A549 (cell line): ENCODE results near the gene PRUNE2. TPM values are rescaled to one million over a fixed set of nuclear protein-coding genes. Genes with fewer than 3 reads are reported as not detected.

Experiments used
- ATAC-seq, 2 experiments: fragments of 200-7000 bp in 1 of 2; fragments of >200 bp in 1 of 2; cut with Nextera tagmentation in 1 of 2; cut with Tn5 transposase in 1 of 2; 3 replicates each; pipeline versions ENCODE4 v1.8.0 to v1.9.1; 2018 to 2020; ENCODE audit warnings: mild to moderate bottlenecking in 1 of 2, moderate library complexity in 1 of 2
- CTCF ChIA-PET: fragments of 300-600 bp; sonication (Branson Sonifier 250); formaldehyde crosslinking; extraction: SDS; loops from one replicate; lab custom pipeline; 2021; ENCODE audit warnings: antibody characterized with exemption, inconsistent platforms; lab: Yijun Ruan, JAX
- POLR2A ChIA-PET: fragments of 350-600 bp; formaldehyde crosslinking; extraction: SDS; loops from one replicate; lab custom pipeline; 2021; ENCODE audit warnings: antibody characterized with exemption, inconsistent platforms; lab: Yijun Ruan, JAX
- DNase-seq, 2 experiments: peaks; one replicate each; pipeline versions ENCODE4 v3.0.0 to v3.0.0-alpha.2; 2011 to 2016; ENCODE audit warnings: low read depth in 1 of 2, low spot score in 1 of 2
- FAIRE-seq: peaks from 2 replicates; lab custom pipeline; 2011; peaks lifted over from hg19 to GRCh38; lab: Jason Lieb, UNC
- H3K27ac ChIP-seq, 2 experiments: fragments of >200 bp; sonication (Bioruptor Twin); formaldehyde crosslinking; 3 replicates each; pipeline ENCODE4 v1.5.1; 2016 to 2017
- H3K4me1 ChIP-seq: fragments of >200 bp; sonication (Bioruptor Twin); formaldehyde crosslinking; 3 replicates; pipeline ENCODE4 v1.6.1; 2016
- H3K4me2 ChIP-seq: fragments of >200 bp; sonication (Bioruptor Twin); formaldehyde crosslinking; 3 replicates; pipeline ENCODE4 v1.6.1; 2016
- H3K4me3 ChIP-seq: fragments of >200 bp; sonication (Bioruptor Twin); formaldehyde crosslinking; 3 replicates; pipeline ENCODE4 v1.5.1; 2016
- H3K9me3 ChIP-seq: fragments of >200 bp; sonication (Bioruptor Twin); formaldehyde crosslinking; 3 replicates; pipeline ENCODE4 v1.6.1; 2016
- ATOH8 ChIP-seq: fragments of 250-450 bp; sonication (Bioruptor Pico); IDR thresholded peaks from 2 replicates; pipeline ENCODE4 v1.5.0; 2020; ENCODE audit warnings: low read depth, mild to moderate bottlenecking, moderate library complexity
- BCL3 ChIP-seq: fragments of >200 bp; sonication (Bioruptor Twin); formaldehyde crosslinking; IDR thresholded peaks from 3 replicates; pipeline ENCODE4 v1.6.1; 2016
- BHLHE40 ChIP-seq: IDR thresholded peaks from 2 replicates; pipeline ENCODE4 v1.6.1; 2012; ENCODE audit warnings: low read depth, low read length, inconsistent platforms
- CEBPB ChIP-seq, 2 experiments: fragments of >200 bp in 1 of 2; sonication (Bioruptor Twin) in 1 of 2; formaldehyde crosslinking in 1 of 2; IDR thresholded peaks; 2 replicates each; pipeline ENCODE4 v1.6.1; 2012 to 2016
- CHD4 ChIP-seq: fragments of 200-600 bp; sonication (generic); IDR thresholded peaks from 2 replicates; pipeline ENCODE4 v1.6.1; 2016; ENCODE audit warnings: antibody characterized with exemption, mild to moderate bottlenecking, borderline replicate concordance
- CTCF ChIP-seq: fragments of >200 bp; sonication (Bioruptor Twin); formaldehyde crosslinking; IDR thresholded peaks from 3 replicates; pipeline ENCODE4 v1.5.1; 2016
- E2F6 ChIP-seq: IDR thresholded peaks from 2 replicates; pipeline ENCODE4 v1.6.1; 2012; ENCODE audit warnings: low read depth, borderline replicate concordance
- EHF ChIP-seq: fragments of 250-450 bp; sonication (Bioruptor Pico); IDR thresholded peaks from 2 replicates; pipeline ENCODE4 v1.5.0; 2020; ENCODE audit warnings: mild to moderate bottlenecking
- ELK1 ChIP-seq: fragments of 150-350 bp; IDR thresholded peaks from 2 replicates; pipeline ENCODE4 v1.6.1; 2014; ENCODE audit warnings: low read depth, mild to moderate bottlenecking, low read length
- FOSL2 ChIP-seq, 2 experiments: fragments of 450-650 bp in 1 of 2; fragments of >200 bp in 1 of 2; sonication (Bioruptor Twin) in 1 of 2; formaldehyde crosslinking; IDR thresholded peaks; 2 replicates each; pipeline versions ENCODE4 v1.5.0 to v1.6.1; 2016 to 2020; ENCODE audit warnings: mild to moderate bottlenecking in 1 of 2, moderate library complexity in 1 of 2
- GATA3 ChIP-seq: IDR thresholded peaks from 2 replicates; pipeline ENCODE4 v1.6.1; 2012; ENCODE audit warnings: borderline replicate concordance
- HDAC2 ChIP-seq: fragments of 200-600 bp; sonication (generic); IDR thresholded peaks from 2 replicates; pipeline ENCODE4 v1.6.1; 2016
- HES2 ChIP-seq: fragments of >200 bp; sonication (Bioruptor Twin); formaldehyde crosslinking; IDR thresholded peaks from 2 replicates; pipeline ENCODE4 v1.6.1; 2016
- HOXA7 ChIP-seq: fragments of 250-450 bp; sonication (Bioruptor Pico); IDR thresholded peaks from 2 replicates; pipeline ENCODE4 v1.5.0; 2020; ENCODE audit warnings: mild to moderate bottlenecking, moderate library complexity
- JUNB ChIP-seq: fragments of >200 bp; sonication (Bioruptor Twin); formaldehyde crosslinking; IDR thresholded peaks from 2 replicates; pipeline ENCODE4 v1.6.1; 2016
- MAFK ChIP-seq: fragments of 450-650 bp; IDR thresholded peaks from 2 replicates; pipeline ENCODE4 v1.6.1; 2014; ENCODE audit not compliant: partially characterized antibody
- MAZ ChIP-seq: fragments of 150-350 bp; IDR thresholded peaks from 2 replicates; pipeline ENCODE4 v1.6.1; 2014; ENCODE audit warnings: antibody characterized with exemption, low read depth, low read length, borderline replicate concordance
- NPAS2 ChIP-seq: fragments of 250-450 bp; sonication (Bioruptor Pico); IDR thresholded peaks from 2 replicates; pipeline ENCODE4 v1.8.0; 2022; ENCODE audit warnings: mild to moderate bottlenecking, moderate library complexity, borderline replicate concordance
- POLR2A ChIP-seq: IDR thresholded peaks from 2 replicates; pipeline ENCODE4 v1.6.1; 2012; ENCODE audit warnings: mild to moderate bottlenecking, low read length
- SMC3 ChIP-seq: fragments of >200 bp; sonication (Bioruptor Twin); formaldehyde crosslinking; IDR thresholded peaks from 3 replicates; pipeline ENCODE4 v1.6.1; 2018; ENCODE audit warnings: inconsistent platforms
- USF2 ChIP-seq: fragments of 450-650 bp; IDR thresholded peaks from 2 replicates; pipeline ENCODE4 v1.6.1; 2014; ENCODE audit warnings: antibody characterized with exemption
- ZC3H11A ChIP-seq: fragments of 450-650 bp; IDR thresholded peaks from 2 replicates; pipeline ENCODE4 v1.6.1; 2014; ENCODE audit warnings: antibody characterized with exemption, mild to moderate bottlenecking
- WGBS: methylation state at CpG from one replicate; pipeline ENCODE4 v1.1.6; 2017; ENCODE audit errors: missing lambda C conversion rate; 5-methylcytosine and 5-hydroxymethylcytosine counted together
- polyA plus RNA-seq, 4 experiments: library from polyadenylated mRNA; depleted of rRNA in 3 of 4; stranded (reverse); fragments of >200 nt; fragmentation: RNase III in 1 of 4; extraction: RNeasy Plus Mini Kit Qiagen cat#74134 plus additional on column Dnase treatment in 1 of 4; gene quantifications; 2 replicates in 3 of 4; 3 replicates in 1 of 4; pipeline ENCODE4 v1.2.3, GENCODE V29; 2011 to 2017

Gene PRUNE2
- polyA plus RNA-seq, 2 of the 4 experiments (the other 2 are of a cell fraction): 0.04 TPM; not detected in 1

GRCh38 chr9:76607730-76608436 is 298.0 kb downstream of the PRUNE2 start:
- ATAC-seq (no peak), FAIRE-seq (no peak)
- Histone ChIP-seq H3K27ac (no peak overlapping the region), H3K9me3 (no peaks in the 10 kb centered on the region), H3K4me1 (no peaks in the 10 kb centered on the region)
- ChIA-PET POLR2A (interaction anchor here (0.6 kb wide), 1 partner anchor 13 kb away, joined by 3 read pairs; no protein-coding TSS in a partner anchor), CTCF (interaction anchor here (0.8 kb wide), 1 partner anchor 96 kb away, joined by 3 read pairs; no protein-coding TSS in a partner anchor)
- 23% methylated on average over 4 of the region's 4 CpGs for WGBS
- TF ChIP-seq BHLHE40 (no peak), SMC3 (no peak)
- TF ChIP-seq, all 56 proteins: peak for 0
- H3K4me3 ChIP-seq: no peak overlapping the region
- no peak overlapping the region for H3K4me2 ChIP-seq
- DNase-seq: no peak

GRCh38 chr9:76605321-76605900 is 300.5 kb downstream of the PRUNE2 start:
- no peak for FAIRE-seq
- Histone ChIP-seq H3K4me3 (no peak overlapping the region), H3K9me3 (no peaks in the 10 kb centered on the region), H3K4me2 (no peak overlapping the region), H3K27ac (no peak overlapping the region), H3K4me1 (no peaks in the 10 kb centered on the region)
- no peak for DNase-seq
- CTCF ChIA-PET: no interaction called here
- 4% methylated on average over 5 of the region's 5 CpGs for WGBS
- no peak for TF ChIP-seq MAZ
- no peak for TF ChIP-seq E2F6
- TF ChIP-seq BCL3: no peak
- TF ChIP-seq POLR2A: no peak
- no peak for TF ChIP-seq GATA3
- no peak for TF ChIP-seq CHD4
- POLR2A ChIA-PET: no interaction called here
- no peak for ATAC-seq

- Histone ChIP-seq H3K9me3 (no peaks in the 10 kb centered on the region), H3K4me3 (no peak overlapping the region), H3K4me2 (no peak overlapping the region), H3K27ac (no peak overlapping the region), H3K4me1 (no peaks in the 10 kb centered on the region)
- no peak for ATAC-seq
- 2% methylated on average over 3 of the region's 3 CpGs for WGBS
- ChIA-PET CTCF (no interaction called here), POLR2A (no interaction called here)
- TF ChIP-seq ZC3H11A (no peak), BHLHE40 (no peak), ELK1 (no peak), HES2 (no peak), EHF (CRISPR knock-in tag) (no peak), CEBPB (IDR thresholded peaks at IDR 0.05) (no peak), FOSL2 (IDR thresholded peaks at IDR 0.05) (no peak), FOSL2 (CRISPR knock-in tag; IDR thresholded peaks at IDR 0.05) (no peak)
- FAIRE-seq: no peak
- no peak for DNase-seq
Measured at GRCh38 chr9:76603931-76604570, 301.9 kb downstream of the PRUNE2 start.

- H3K4me2 ChIP-seq: no peak overlapping the region
- ATAC-seq: no peak
- no peak overlapping the region for H3K27ac ChIP-seq
- ChIA-PET CTCF (no interaction called here), POLR2A (no interaction called here)
- no peak overlapping the region for H3K4me3 ChIP-seq
- DNase-seq: no peak
- no peaks in the 10 kb centered on the region for H3K9me3 ChIP-seq
- no peaks in the 10 kb centered on the region for H3K4me1 ChIP-seq
- FAIRE-seq: no peak
- TF ChIP-seq CTCF: no peak
- TF ChIP-seq JUNB: no peak
- TF ChIP-seq USF2: no peak
- no peak for TF ChIP-seq CHD4
- TF ChIP-seq ATOH8: no peak
- no peak for TF ChIP-seq HOXA7 (CRISPR knock-in tag)
- no peak for TF ChIP-seq MAFK
- no peak for TF ChIP-seq NPAS2 (CRISPR knock-in tag)
- TF ChIP-seq EHF (CRISPR knock-in tag): no peak
- no peak for TF ChIP-seq HDAC2
Measured at GRCh38 chr9:76603448-76603895, 302.4 kb downstream of the PRUNE2 start.
